Fibroblast of villous mesenchyme (primary cell): ENCODE measurements around the gene BCL2. TPM values are rescaled to one million over a fixed set of nuclear protein-coding genes. Genes with fewer than 3 reads are reported as not detected.

Experiments
- DNase-seq: peaks from one replicate; pipeline ENCODE4 v3.0.0-alpha.2; 2010; ENCODE audit warnings: low read depth
- H3K4me3 ChIP-seq: 2 replicates; pipeline ENCODE4 v1.5.1; 2011; ENCODE audit warnings: low read depth, mild to moderate bottlenecking, low read length
- total RNA-seq: library from RNA; depleted of rRNA; stranded (reverse); fragments of >200 nt; gene quantifications from 2 replicates; pipeline ENCODE4 v1.2.3, GENCODE V29; 2012
- TF ChIP-seq, protein P1 (sequence below): IDR thresholded peaks from 2 replicates; pipeline ENCODE4 v1.5.1; 2012; ENCODE audit warnings: low read depth, mild to moderate bottlenecking, low read length; ENCODE audit not compliant: insufficient read depth

BCL2 gene
- total RNA-seq, 1 donor, result 0.86 TPM

- H3K4me3 ChIP-seq, result no peak overlapping the region
- DNase-seq, result no peak
- TF ChIP-seq, protein P1, sequence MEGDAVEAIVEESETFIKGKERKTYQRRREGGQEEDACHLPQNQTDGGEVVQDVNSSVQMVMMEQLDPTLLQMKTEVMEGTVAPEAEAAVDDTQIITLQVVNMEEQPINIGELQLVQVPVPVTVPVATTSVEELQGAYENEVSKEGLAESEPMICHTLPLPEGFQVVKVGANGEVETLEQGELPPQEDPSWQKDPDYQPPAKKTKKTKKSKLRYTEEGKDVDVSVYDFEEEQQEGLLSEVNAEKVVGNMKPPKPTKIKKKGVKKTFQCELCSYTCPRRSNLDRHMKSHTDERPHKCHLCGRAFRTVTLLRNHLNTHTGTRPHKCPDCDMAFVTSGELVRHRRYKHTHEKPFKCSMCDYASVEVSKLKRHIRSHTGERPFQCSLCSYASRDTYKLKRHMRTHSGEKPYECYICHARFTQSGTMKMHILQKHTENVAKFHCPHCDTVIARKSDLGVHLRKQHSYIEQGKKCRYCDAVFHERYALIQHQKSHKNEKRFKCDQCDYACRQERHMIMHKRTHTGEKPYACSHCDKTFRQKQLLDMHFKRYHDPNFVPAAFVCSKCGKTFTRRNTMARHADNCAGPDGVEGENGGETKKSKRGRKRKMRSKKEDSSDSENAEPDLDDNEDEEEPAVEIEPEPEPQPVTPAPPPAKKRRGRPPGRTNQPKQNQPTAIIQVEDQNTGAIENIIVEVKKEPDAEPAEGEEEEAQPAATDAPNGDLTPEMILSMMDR, result no peak
Measured at GRCh38 chr18:63143330-63143771, 176.2 kb downstream of the BCL2 start.

DNA sequence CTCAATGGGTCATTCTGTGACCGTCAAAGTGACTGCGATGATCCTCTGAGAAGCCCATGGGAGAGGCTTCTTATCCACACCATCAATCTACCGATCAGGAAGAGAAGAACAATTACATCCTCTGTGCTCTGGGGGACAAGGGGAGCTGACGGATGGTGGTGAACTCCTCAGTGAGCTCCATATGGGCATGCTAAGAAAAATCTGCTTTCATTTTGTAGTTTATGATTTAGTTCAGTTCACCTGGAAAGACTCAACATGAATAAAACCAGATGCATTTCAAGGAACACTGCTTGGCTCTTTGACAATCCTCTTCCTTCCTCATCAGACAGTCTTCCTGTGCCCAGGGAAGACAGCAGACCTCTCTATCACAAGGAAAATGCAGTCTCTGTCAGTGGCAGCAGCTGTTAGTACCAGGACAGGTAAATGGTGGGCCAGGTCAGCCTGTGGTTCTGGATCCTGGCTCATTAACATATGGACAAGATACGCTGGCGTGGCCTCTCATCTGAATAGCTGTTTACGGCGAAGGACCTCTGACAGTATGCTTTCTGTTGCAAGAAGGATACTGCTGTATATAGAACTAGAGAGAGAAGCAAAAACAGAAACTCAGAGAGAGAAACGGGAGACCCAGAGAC is 176.9 kb downstream of the BCL2 start:
- no peak for DNase-seq
- TF ChIP-seq, protein P1, result no peak
- H3K4me3 ChIP-seq, result no peak overlapping the region

GRCh38 chr18:63141778-63142176 is 177.8 kb downstream of the BCL2 start:
- TF ChIP-seq, protein P1, result no peak
- no peak for DNase-seq
- no peak overlapping the region for H3K4me3 ChIP-seq

DNA sequence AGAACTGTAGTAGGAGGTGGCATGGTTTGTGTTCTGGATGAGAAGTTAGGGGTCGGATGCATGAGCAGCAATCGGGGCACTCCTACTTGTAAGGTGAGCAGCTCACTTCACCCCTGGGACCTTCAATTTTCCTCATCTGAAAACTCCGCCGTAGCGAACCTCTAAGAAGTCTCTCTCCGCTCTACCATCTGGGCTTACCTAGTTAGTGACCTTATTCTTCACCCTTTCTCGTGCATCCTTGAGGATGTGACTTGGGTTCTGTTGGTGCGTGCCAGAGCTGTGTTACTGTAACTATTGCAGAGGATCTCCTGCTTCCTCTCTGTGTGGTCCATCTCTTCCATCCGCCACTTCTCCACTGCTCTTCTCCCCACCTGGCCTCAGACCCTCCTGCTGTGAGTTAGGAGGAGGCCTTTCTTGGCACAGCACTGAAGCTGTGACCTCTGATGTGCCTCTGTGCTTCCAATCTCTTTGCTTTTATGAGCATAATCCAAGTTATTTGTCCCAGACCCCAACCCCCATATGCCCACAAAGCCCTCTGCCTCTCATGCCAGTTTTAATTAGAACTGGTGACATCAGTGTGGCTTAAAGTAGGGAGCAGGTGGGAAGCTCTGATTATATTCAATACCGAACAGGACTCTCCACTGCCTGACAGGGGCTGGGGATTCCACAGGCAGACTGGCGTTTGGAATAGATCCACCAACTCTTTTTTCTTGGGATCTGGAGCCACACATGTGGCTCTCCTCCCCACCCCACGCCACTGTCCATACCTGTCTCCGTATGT is 178.4 kb downstream of the BCL2 start:
- H3K4me3 ChIP-seq, result no peak overlapping the region
- DNase-seq, result no peak
- TF ChIP-seq, protein P1, result no peak

DNA sequence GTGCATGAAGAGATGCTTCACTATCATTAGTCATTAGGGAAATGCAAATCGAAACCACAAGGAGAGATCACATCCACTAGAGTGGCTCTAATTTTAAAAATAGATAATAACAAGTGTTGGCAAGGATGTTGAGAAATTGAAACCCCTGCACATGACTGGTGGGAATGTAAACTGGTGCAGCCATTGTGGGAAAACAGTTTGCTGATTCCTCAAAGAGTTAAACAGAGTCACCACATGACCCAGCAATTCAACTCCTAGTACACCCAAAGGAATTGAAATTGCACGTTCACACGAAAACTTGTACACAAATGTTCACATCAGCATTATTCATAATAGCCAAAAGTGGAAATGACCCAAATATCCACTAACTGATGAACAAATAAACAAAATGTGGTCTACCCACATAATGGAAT is 179.5 kb downstream of the BCL2 start:
- no peak for DNase-seq
- TF ChIP-seq, protein P1, result no peak
- H3K4me3 ChIP-seq, result no peak overlapping the region

DNA sequence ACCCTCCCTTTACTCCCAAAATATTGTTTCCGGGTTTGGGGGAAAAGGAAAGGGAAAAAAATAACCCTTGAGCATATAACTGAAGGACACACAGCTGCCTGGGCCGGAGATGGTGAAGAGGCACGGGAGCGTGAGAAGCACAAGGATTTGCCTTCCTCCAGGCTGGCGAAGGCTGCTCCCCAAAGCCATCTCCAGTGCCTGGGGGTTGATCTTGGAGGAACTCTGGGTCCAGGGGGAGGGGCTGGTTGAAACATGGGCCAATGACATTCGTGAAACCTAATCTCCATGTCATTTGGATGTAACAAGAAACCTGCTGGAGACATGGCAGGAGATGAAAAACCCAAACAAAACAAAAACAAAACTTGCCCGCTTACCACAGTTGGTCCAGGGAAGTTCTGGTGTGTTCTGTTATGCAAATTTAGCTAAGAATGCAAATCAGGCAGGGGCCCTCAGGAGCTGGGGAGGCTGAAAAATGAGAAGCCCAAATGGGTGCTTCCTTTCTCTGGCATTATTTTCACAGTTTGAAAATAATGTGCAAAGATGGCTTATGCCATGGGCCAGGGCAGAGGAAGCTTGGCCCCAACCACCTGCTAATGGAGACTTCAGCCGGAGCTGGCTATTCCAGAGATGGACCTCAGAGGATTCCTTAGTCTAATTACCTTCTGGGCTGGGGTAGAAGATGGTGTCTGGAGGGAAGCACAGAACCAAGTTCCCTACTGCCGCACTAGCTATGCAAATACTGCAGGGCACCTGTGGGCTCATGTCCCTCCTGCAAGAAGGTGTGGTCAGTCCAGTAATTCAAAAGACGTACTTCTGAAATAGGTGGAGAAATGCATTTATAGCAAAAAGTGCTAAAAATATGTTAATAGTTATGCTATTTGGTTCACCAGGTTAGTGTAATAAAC is 180.9 kb downstream of the BCL2 start:
- no peak overlapping the region for H3K4me3 ChIP-seq
- TF ChIP-seq, protein P1, result no peak
- DNase-seq, result no peak
